H1 (cell line): ENCODE measurements around the gene ATG7. TPM values are rescaled to one million over a fixed set of nuclear protein-coding genes. Genes with fewer than 3 reads are reported as not detected.

Experiments
- CTCF ChIA-PET: fragments of 300-600 bp; sonication (Branson Sonifier 250); formaldehyde crosslinking; loops from one replicate; lab custom pipeline; 2021; ENCODE audit not compliant: partially characterized antibody; lab: Charles Lee
- POLR2A ChIA-PET: fragments of 300-600 bp; sonication (Branson Sonifier 250); formaldehyde crosslinking; loops from one replicate; lab custom pipeline; 2021; ENCODE audit warnings: inconsistent platforms; ENCODE audit not compliant: partially characterized antibody; lab: Charles Lee
- DNase-seq, 2 experiments: peaks; one replicate each; pipeline versions ENCODE4 v3.0.0 to v3.0.0-alpha.2; 2010 to 2022; ENCODE audit warnings: low spot score in 2 of 2, low read depth in 1 of 2, mixed read lengths in 1 of 2
- FAIRE-seq: peaks from 2 replicates; lab custom pipeline; 2011; peaks lifted over from hg19 to GRCh38; lab: Jason Lieb, UNC
- H2AFZ ChIP-seq: 2 replicates; pipeline ENCODE4 v1.8.1; 2012; ENCODE audit warnings: low read length, inconsistent platforms
- H2AK5ac ChIP-seq: 2 replicates; pipeline ENCODE4 v1.6.1; 2013; ENCODE audit warnings: low read depth, low read length
- H2BK120ac ChIP-seq: replicated peaks from 2 replicates; pipeline ENCODE3; 2013; ENCODE audit warnings: low read depth, low read length, inconsistent platforms
- H2BK12ac ChIP-seq: 2 replicates; pipeline ENCODE4 v1.6.1; 2013; ENCODE audit warnings: low read depth, low read length
- H2BK15ac ChIP-seq: 2 replicates; pipeline ENCODE4 v1.6.1; 2013; ENCODE audit warnings: low read length
- H2BK20ac ChIP-seq: 2 replicates; pipeline ENCODE4 v1.6.1; 2013; ENCODE audit warnings: low read length
- H2BK5ac ChIP-seq: 2 replicates; pipeline ENCODE4 v1.6.1; 2013; ENCODE audit warnings: low read depth, low read length
- H3K14ac ChIP-seq: 2 replicates; pipeline ENCODE4 v1.6.1; 2013; ENCODE audit warnings: inconsistent platforms; ENCODE audit not compliant: insufficient read length
- H3K18ac ChIP-seq: 2 replicates; pipeline ENCODE4 v1.6.1; 2013; ENCODE audit warnings: low read length; ENCODE audit errors: extremely low read depth
- H3K23ac ChIP-seq: 2 replicates; pipeline ENCODE4 v1.6.1; 2013; ENCODE audit warnings: inconsistent platforms; ENCODE audit not compliant: insufficient read length
- H3K23me2 ChIP-seq: 2 replicates; pipeline ENCODE4 v1.6.1; 2013; ENCODE audit warnings: low read depth, low read length
- H3K27ac ChIP-seq: 2 replicates; pipeline ENCODE4 v1.6.1; 2011; ENCODE audit warnings: low read depth, low read length, inconsistent platforms
- H3K27me3 ChIP-seq, 4 experiments: replicated peaks in 1 of 4; 1 replicate in 1 of 4; 2 replicates in 3 of 4; pipeline versions ENCODE4 v1.6.1 to v1.8.1; 2011 to 2013; ENCODE audit warnings: low read length in 3 of 4, mild to moderate bottlenecking in 3 of 4, inconsistent platforms in 2 of 4, mixed read lengths in 2 of 4, moderate library complexity in 1 of 4; ENCODE audit not compliant: control insufficient read depth in 3 of 4, insufficient read depth in 3 of 4; ENCODE audit errors: extremely low read depth in 1 of 4
- H3K36me3 ChIP-seq, 4 experiments: 2 replicates each; pipeline versions ENCODE4 v1.6.1 to v1.8.1; 2011 to 2013; ENCODE audit warnings: mild to moderate bottlenecking in 4 of 4, low read length in 3 of 4, moderate library complexity in 2 of 4, control low read depth in 1 of 4, inconsistent platforms in 1 of 4; ENCODE audit not compliant: insufficient read depth in 4 of 4, control insufficient read depth in 2 of 4
- H3K4ac ChIP-seq: replicated peaks from 2 replicates; pipeline ENCODE3; 2013; ENCODE audit warnings: low read length, low read depth, mixed read lengths, inconsistent platforms; ENCODE audit not compliant: insufficient read length
- H3K4me1 ChIP-seq, 4 experiments: replicated peaks in 1 of 4; 1 replicate in 1 of 4; 2 replicates in 3 of 4; pipeline versions ENCODE4 v1.6.1 to v1.8.1; 2011 to 2013; ENCODE audit warnings: low read length in 3 of 4, inconsistent platforms in 2 of 4, mixed read lengths in 1 of 4; ENCODE audit not compliant: insufficient read depth in 4 of 4, control insufficient read depth in 3 of 4
- H3K4me2 ChIP-seq, 2 experiments: 2 replicates each; pipeline versions ENCODE4 v1.6.1 to v1.8.1; 2011 to 2013; ENCODE audit warnings: low read depth in 2 of 2, low read length in 2 of 2, control low read depth in 1 of 2, inconsistent platforms in 1 of 2, mild to moderate bottlenecking in 1 of 2; ENCODE audit not compliant: insufficient read depth in 1 of 2
- H3K4me3 ChIP-seq, 4 experiments: fragments of 200-600, 300-600 bp in 1 of 4; sonication (generic), shearing (Covaris generic), sonication (Bioruptor Twin) in 1 of 4; 2 replicates each; pipeline versions ENCODE4 v1.5.1 to v1.8.1; 2011 to 2016; ENCODE audit warnings: low read length in 4 of 4, low read depth in 3 of 4, control low read depth in 2 of 4, inconsistent platforms in 2 of 4, mild to moderate bottlenecking in 2 of 4, mixed read lengths in 1 of 4, moderate library complexity in 1 of 4; ENCODE audit not compliant: insufficient read depth in 2 of 4; ENCODE audit errors: extremely low read depth in 1 of 4
- H3K56ac ChIP-seq: replicated peaks from 2 replicates; pipeline ENCODE3; 2013; ENCODE audit warnings: low read depth, mild to moderate bottlenecking, mixed read lengths, low read length, inconsistent platforms; ENCODE audit not compliant: insufficient read length
- H3K79me1 ChIP-seq: 2 replicates; pipeline ENCODE4 v1.6.1; 2013; ENCODE audit warnings: low read depth, low read length, control low read depth
- H3K79me2 ChIP-seq, 2 experiments: 2 replicates each; pipeline versions ENCODE4 v1.6.1 to v1.8.1; 2012 to 2013; ENCODE audit warnings: low read length in 2 of 2, mild to moderate bottlenecking in 2 of 2, inconsistent platforms in 1 of 2; ENCODE audit not compliant: insufficient read depth in 2 of 2, control insufficient read depth in 1 of 2
- H3K9ac ChIP-seq, 4 experiments: replicated peaks in 1 of 4; 1 replicate in 1 of 4; 2 replicates in 3 of 4; pipeline versions ENCODE4 v1.6.1 to v1.8.1; 2011 to 2013; ENCODE audit warnings: low read depth in 3 of 4, low read length in 3 of 4, control low read depth in 2 of 4, mild to moderate bottlenecking in 2 of 4, moderate library complexity in 2 of 4, inconsistent platforms in 1 of 4; ENCODE audit errors: extremely low read depth in 1 of 4
- H3K9me3 ChIP-seq, 2 experiments: 2 replicates each; pipeline versions ENCODE4 v1.6.1 to v1.8.1; 2012 to 2013; ENCODE audit warnings: mild to moderate bottlenecking in 2 of 2, moderate library complexity in 2 of 2, control low read depth in 1 of 2, inconsistent platforms in 1 of 2, low read depth in 1 of 2, low read length in 1 of 2, mixed read lengths in 1 of 2; ENCODE audit not compliant: insufficient read depth in 2 of 2
- H4K20me1 ChIP-seq, 2 experiments: replicated peaks in 1 of 2; 2 replicates each; pipeline versions ENCODE3 to v1.8.1; 2011 to 2013; ENCODE audit warnings: inconsistent platforms in 2 of 2, low read length in 2 of 2, mild to moderate bottlenecking in 1 of 2; ENCODE audit not compliant: insufficient read depth in 2 of 2, control insufficient read depth in 1 of 2
- H4K5ac ChIP-seq: 2 replicates; pipeline ENCODE4 v1.6.1; 2013; ENCODE audit warnings: low read length, low read depth, mixed read lengths, inconsistent platforms; ENCODE audit not compliant: insufficient read length
- H4K8ac ChIP-seq: 2 replicates; pipeline ENCODE4 v1.8.0; 2013; ENCODE audit warnings: mild to moderate bottlenecking, moderate library complexity, low read length, inconsistent platforms; ENCODE audit not compliant: insufficient read depth; ENCODE audit errors: extremely low read depth
- H4K91ac ChIP-seq: replicated peaks from 2 replicates; pipeline ENCODE3; 2013; ENCODE audit warnings: low read length, mixed read lengths, inconsistent platforms; ENCODE audit not compliant: insufficient read length
- BRCA1 ChIP-seq: IDR thresholded peaks from 2 replicates; pipeline ENCODE4 v1.6.1; 2012; ENCODE audit warnings: low read depth, low read length, improper control_type of control experiment
- CHD1 ChIP-seq: IDR thresholded peaks from 2 replicates; pipeline ENCODE4 v1.6.1; 2012; ENCODE audit warnings: low read depth, low read length, improper control_type of control experiment
- CREB1 ChIP-seq: IDR thresholded peaks from 2 replicates; pipeline ENCODE4 v1.6.1; 2012; ENCODE audit warnings: inconsistent platforms
- CTBP2 ChIP-seq: IDR thresholded peaks from 2 replicates; pipeline ENCODE4 v1.7.0; 2011; ENCODE audit warnings: borderline replicate concordance, mild to moderate bottlenecking, moderate library complexity, mixed read lengths, low read length; ENCODE audit not compliant: insufficient read depth, insufficient read length
- FOSL1 ChIP-seq: IDR thresholded peaks from 2 replicates; pipeline ENCODE4 v1.6.1; 2011; ENCODE audit warnings: mild to moderate bottlenecking, low read depth, low read length, moderate library complexity; ENCODE audit not compliant: insufficient read depth
- POU5F1 ChIP-seq: IDR thresholded peaks from 2 replicates; pipeline ENCODE4 v1.6.1; 2011; ENCODE audit warnings: low read depth, mild to moderate bottlenecking, low read length, moderate library complexity
- RAD21 ChIP-seq, 2 experiments: IDR thresholded peaks in 1 of 2; conservative IDR thresholded peaks in 1 of 2; 2 replicates each; pipeline ENCODE4 v1.6.1; 2011; ENCODE audit warnings: low read depth in 2 of 2, low read length in 2 of 2, improper control_type of control experiment in 1 of 2, inconsistent platforms in 1 of 2, mild to moderate bottlenecking in 1 of 2, moderate library complexity in 1 of 2
- RBBP5 ChIP-seq: IDR thresholded peaks from 2 replicates; pipeline ENCODE4 v1.7.1; 2012; ENCODE audit warnings: low read depth, mild to moderate bottlenecking, inconsistent platforms, low read length, moderate library complexity, borderline replicate concordance
- SRF ChIP-seq: IDR thresholded peaks from 2 replicates; pipeline ENCODE4 v1.6.1; 2011; ENCODE audit warnings: mild to moderate bottlenecking, low read depth, low read length, moderate library complexity
- TEAD4 ChIP-seq: IDR thresholded peaks from 2 replicates; pipeline ENCODE4 v1.6.1; 2012; ENCODE audit warnings: low read depth, low read length, inconsistent platforms, mixed read lengths
- YY1 ChIP-seq: IDR thresholded peaks from 2 replicates; pipeline ENCODE4 v1.6.1; 2011; ENCODE audit warnings: low read depth, mild to moderate bottlenecking, low read length
- WGBS, 2 experiments: shearing (Covaris generic) in 1 of 2; methylation state at CpG; one replicate each; pipeline versions ENCODE4 v1.1.6 to v1.1.7; 2013 to 2015; ENCODE audit warnings: low lambda C conversion rate in 2 of 2, mixed read lengths in 2 of 2, inconsistent platforms in 1 of 2, low coverage in 1 of 2, missing lambda C conversion rate in 1 of 2; ENCODE audit not compliant: insufficient replicate concordance in 2 of 2, insufficient coverage in 1 of 2, insufficient read length in 1 of 2; ENCODE audit errors: extremely low coverage in 1 of 2, missing lambda C conversion rate in 1 of 2; 5-methylcytosine and 5-hydroxymethylcytosine counted together
- polyA plus RNA-seq, 7 experiments: library from polyadenylated mRNA; depleted of rRNA in 3 of 7; stranded (reverse) in 5 of 7; unstranded in 2 of 7; fragments of >200 nt in 5 of 7; fragments of 200-250 nt in 2 of 7; gene quantifications; 1 replicate in 5 of 7; 2 replicates in 1 of 7; 4 replicates in 1 of 7; pipeline versions ENCODE4 v1.2.1 to v1.2.3, GENCODE V29; 2011 to 2013; ENCODE audit warnings: missing spikeins in 2 of 7, mixed read lengths in 2 of 7
- total RNA-seq: library from RNA; stranded (reverse); fragmentation: NEBNext Ultra II Directional; extraction: Animal tissue kit (Norgen Biotek cat#: 25700); gene quantifications from 2 replicates; pipeline ENCODE4 v1.2.1, GENCODE V29; 2021
- TF ChIP-seq, protein P1 (sequence below): IDR thresholded peaks from 2 replicates; pipeline ENCODE4 v1.6.1; 2012; ENCODE audit warnings: inconsistent platforms

The ATG7 gene
- total and polyA plus RNA-seq, 2 of the 8 experiments (the other 6 are each of a cell fraction or from before 2014, with no cell fraction given), result 15.0 to 19.1 TPM

- H3K14ac ChIP-seq, result no peak overlapping the region
- FAIRE-seq (no peak), DNase-seq (no peak)
- no peak overlapping the region for H2BK120ac ChIP-seq
- H4K5ac ChIP-seq, result no peak overlapping the region
- no peak overlapping the region for H2BK12ac ChIP-seq
- H3K27ac ChIP-seq, result no peak overlapping the region
- H4K91ac ChIP-seq, result no peak overlapping the region
- no peak overlapping the region for H3K4me2 ChIP-seq
- 89% methylated on average over 5 of the region's 5 CpGs; no CpG with 5 or more reads in 1 of the 2 experiments for WGBS, 2 experiments
- H3K23ac ChIP-seq, result no peak overlapping the region
- H2BK5ac ChIP-seq, result no peak overlapping the region
- CTCF ChIA-PET, result no interaction called here
- H3K9me3 ChIP-seq, result no peaks in the 10 kb centered on the region
- peaks cover 4 to 21% (median 17%) of the 10 kb centered on the region in 4 experiments for H3K4me1 ChIP-seq
- no peaks in the 10 kb centered on the region for H3K23me2 ChIP-seq
- no peak overlapping the region for H3K4ac ChIP-seq
- H3K9ac ChIP-seq, result no peak overlapping the region
- H3K18ac ChIP-seq, result no peak overlapping the region
- H3K56ac ChIP-seq, result no peak overlapping the region
- H2AFZ ChIP-seq, result no peak overlapping the region
- no peak overlapping the region for H2BK20ac ChIP-seq
- no peak overlapping the region for H3K4me3 ChIP-seq
- H2AK5ac ChIP-seq, result no peak overlapping the region
- H3K79me1 ChIP-seq, result peaks cover 4% of the 10 kb centered on the region
- peaks cover 0 to 7% (median 5%) of the 10 kb centered on the region in 4 experiments; a peak in 3 of 8 replicates for H3K36me3 ChIP-seq
- no peak overlapping the region for H4K8ac ChIP-seq
- peaks cover 4 to 7% of the 10 kb centered on the region in 2 experiments for H4K20me1 ChIP-seq
- peaks cover 3 to 74% of the 10 kb centered on the region in 2 experiments; a peak in 3 of 4 replicates for H3K79me2 ChIP-seq
- no peaks in the 10 kb centered on the region for H3K27me3 ChIP-seq
- H2BK15ac ChIP-seq, result no peak overlapping the region
- POLR2A ChIA-PET, result interaction anchor here (1.0 kb wide), 1 partner anchor 18 kb away, joined by 3 read pairs; no protein-coding TSS in a partner anchor
- no peak for TF ChIP-seq CHD1
- no peak for TF ChIP-seq POU5F1
- no peak for TF ChIP-seq SRF
- TF ChIP-seq CTBP2, result no peak
- TF ChIP-seq BRCA1, result no peak
- TF ChIP-seq CREB1, result no peak
- TF ChIP-seq FOSL1, result no peak
- TF ChIP-seq, protein P1, sequence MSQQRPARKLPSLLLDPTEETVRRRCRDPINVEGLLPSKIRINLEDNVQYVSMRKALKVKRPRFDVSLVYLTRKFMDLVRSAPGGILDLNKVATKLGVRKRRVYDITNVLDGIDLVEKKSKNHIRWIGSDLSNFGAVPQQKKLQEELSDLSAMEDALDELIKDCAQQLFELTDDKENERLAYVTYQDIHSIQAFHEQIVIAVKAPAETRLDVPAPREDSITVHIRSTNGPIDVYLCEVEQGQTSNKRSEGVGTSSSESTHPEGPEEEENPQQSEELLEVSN, result no peak
- TF ChIP-seq YY1, result no peak
- TF ChIP-seq TEAD4, result no peak
- no peak for TF ChIP-seq RAD21 (IDR thresholded peaks at IDR 0.05 in 1 of 2, conservative IDR thresholded peaks at IDR 0.05 in 1 of 2; ENCODE audit: low read depth in 2 of 2, low read length in 2 of 2)
- no peak for TF ChIP-seq RBBP5
Measured at GRCh38 chr3:11602886-11603527, 330.8 kb downstream of the ATG7 start.
